Neural progenitor cell (in vitro differentiated cells): ENCODE data around the gene TP73.

Experiments used
- CTCF ChIP-seq: fragments of 200-600 bp; sonication (generic); IDR thresholded peaks from 2 replicates; pipeline ENCODE4 v1.5.1; 2017; ENCODE audit warnings: antibody characterized with exemption, mild to moderate bottlenecking
- EZH2 ChIP-seq: fragments of 200-600 bp; sonication (generic); IDR thresholded peaks from 2 replicates; pipeline ENCODE4 v1.6.1; 2017; ENCODE audit warnings: antibody characterized with exemption, mild to moderate bottlenecking, moderate library complexity
- EZH2phosphoT487 ChIP-seq: fragments of 200-600 bp; sonication (generic); IDR thresholded peaks from 2 replicates; pipeline ENCODE4 v1.6.1; 2017; ENCODE audit warnings: antibody characterized with exemption

GRCh38 chr1:3727825-3728776 is 75.8 kb downstream of the TP73 start:
- TF ChIP-seq CTCF (no peak), EZH2 (no peak), EZH2phosphoT487 (no peak)
